H9 (cell line): ENCODE results near the gene SHC1. TPM values are rescaled to one million over a fixed set of nuclear protein-coding genes. Genes with fewer than 3 reads are reported as not detected.

Source experiments
- DNase-seq: peaks from one replicate; pipeline ENCODE4 v3.0.0-alpha.2; 2017
- H2AFZ ChIP-seq: one replicate; pipeline ENCODE4 v1.6.1; 2013; ENCODE audit warnings: mild to moderate bottlenecking, low read length, control low read depth, moderate library complexity
- H2AK5ac ChIP-seq: 2 replicates; pipeline ENCODE4 v1.6.1; 2013; ENCODE audit warnings: low read length, control low read depth, mixed read lengths; ENCODE audit not compliant: insufficient read length
- H2BK120ac ChIP-seq: one replicate; pipeline ENCODE4 v1.6.1; 2013; ENCODE audit warnings: low read depth, mild to moderate bottlenecking, low read length, control low read depth, inconsistent platforms; ENCODE audit not compliant: poor library complexity, severe bottlenecking
- H2BK12ac ChIP-seq: 2 replicates; pipeline ENCODE4 v1.6.1; 2013; ENCODE audit warnings: low read length, control low read depth, mixed read lengths, low read depth; ENCODE audit not compliant: insufficient read length
- H2BK15ac ChIP-seq: 2 replicates; pipeline ENCODE4 v1.6.1; 2013; ENCODE audit warnings: low read depth, low read length, control low read depth
- H2BK20ac ChIP-seq: one replicate; pipeline ENCODE4 v1.6.1; 2013; ENCODE audit warnings: low read depth, mild to moderate bottlenecking, low read length, control low read depth, inconsistent platforms; ENCODE audit not compliant: poor library complexity, severe bottlenecking
- H2BK5ac ChIP-seq: 2 replicates; pipeline ENCODE4 v1.6.1; 2013; ENCODE audit warnings: low read length, control low read depth, mixed read lengths; ENCODE audit not compliant: insufficient read length
- H3K14ac ChIP-seq: 2 replicates; pipeline ENCODE4 v1.6.1; 2013; ENCODE audit warnings: low read length, control low read depth; ENCODE audit not compliant: insufficient read depth
- H3K18ac ChIP-seq: 2 replicates; pipeline ENCODE4 v1.6.1; 2013; ENCODE audit warnings: low read depth, mild to moderate bottlenecking, mixed read lengths, low read length, control low read depth; ENCODE audit not compliant: insufficient read length
- H3K23ac ChIP-seq: 2 replicates; pipeline ENCODE4 v1.6.1; 2013; ENCODE audit warnings: low read length, control low read depth, mixed read lengths, low read depth; ENCODE audit not compliant: insufficient read length
- H3K23me2 ChIP-seq: 2 replicates; pipeline ENCODE4 v1.6.1; 2013; ENCODE audit warnings: low read depth, mild to moderate bottlenecking, mixed read lengths, low read length, control low read depth; ENCODE audit not compliant: insufficient read length, poor library complexity, severe bottlenecking
- H3K27ac ChIP-seq: 2 replicates; pipeline ENCODE4 v1.5.1; 2013; ENCODE audit warnings: low read length, control low read depth, mixed read lengths, low read depth; ENCODE audit not compliant: insufficient read length
- H3K27me3 ChIP-seq: 2 replicates; pipeline ENCODE4 v1.6.1; 2013; ENCODE audit warnings: low read length, control low read depth, inconsistent platforms; ENCODE audit not compliant: insufficient read depth
- H3K4ac ChIP-seq: 2 replicates; pipeline ENCODE4 v1.6.1; 2013; ENCODE audit warnings: low read depth, mild to moderate bottlenecking, control low read depth, inconsistent platforms, low read length, moderate library complexity
- H3K4me1 ChIP-seq: 2 replicates; pipeline ENCODE4 v1.6.1; 2013; ENCODE audit warnings: low read length, control low read depth, inconsistent platforms; ENCODE audit not compliant: insufficient read depth
- H3K4me2 ChIP-seq: 2 replicates; pipeline ENCODE4 v1.6.1; 2013; ENCODE audit warnings: low read length, control low read depth, mixed read lengths; ENCODE audit not compliant: insufficient read length, insufficient read depth
- H3K56ac ChIP-seq: 2 replicates; pipeline ENCODE4 v1.6.1; 2013; ENCODE audit warnings: low read depth, mild to moderate bottlenecking, mixed read lengths, low read length, control low read depth; ENCODE audit not compliant: insufficient read length
- H3K79me1 ChIP-seq: 2 replicates; pipeline ENCODE4 v1.6.1; 2013; ENCODE audit warnings: low read depth, mild to moderate bottlenecking, moderate library complexity, low read length, control low read depth, inconsistent platforms; ENCODE audit not compliant: insufficient read depth, poor library complexity, severe bottlenecking
- H3K79me2 ChIP-seq: 2 replicates; pipeline ENCODE4 v1.6.1; 2013; ENCODE audit warnings: low read length, control low read depth, inconsistent platforms; ENCODE audit not compliant: insufficient read depth
- H3K9ac ChIP-seq: 2 replicates; pipeline ENCODE4 v1.6.1; 2013; ENCODE audit warnings: low read length, control low read depth, mixed read lengths; ENCODE audit not compliant: insufficient read length; ENCODE audit errors: extremely low read depth
- H3K9me3 ChIP-seq: one replicate; pipeline ENCODE4 v1.6.1; 2013; ENCODE audit warnings: low read depth, low read length, inconsistent platforms; ENCODE audit not compliant: control insufficient read depth
- H3T11ph ChIP-seq: one replicate; pipeline ENCODE4 v1.6.1; 2013; ENCODE audit warnings: mild to moderate bottlenecking, low read length, control low read depth, inconsistent platforms
- H4K20me1 ChIP-seq: one replicate; pipeline ENCODE4 v1.6.1; 2013; ENCODE audit not compliant: control insufficient read depth, insufficient read length, insufficient read depth
- H4K5ac ChIP-seq: 2 replicates; pipeline ENCODE4 v1.6.1; 2013; ENCODE audit warnings: low read depth, mild to moderate bottlenecking, mixed read lengths, low read length, control low read depth; ENCODE audit not compliant: insufficient read length
- H4K8ac ChIP-seq: replicated peaks from 2 replicates; pipeline ENCODE4 v1.6.1; 2013; ENCODE audit warnings: low read length, control low read depth, mixed read lengths, low read depth; ENCODE audit not compliant: insufficient read length
- H4K91ac ChIP-seq: 2 replicates; pipeline ENCODE4 v1.6.1; 2013; ENCODE audit warnings: low read depth, mild to moderate bottlenecking, moderate library complexity, mixed read lengths, low read length, control low read depth; ENCODE audit not compliant: insufficient read length
- H3K27ac Mint-ChIP-seq, 3 experiments: 2 replicates in 2 of 3; 3 replicates in 1 of 3; pipeline ENCODE4 v1.8.0; 2020 to 2021; ENCODE audit warnings: mixed read lengths in 3 of 3, mild to moderate bottlenecking in 1 of 3, moderate library complexity in 1 of 3
- H3K27me3 Mint-ChIP-seq: 2 replicates; pipeline ENCODE4 v1.8.0; 2021; ENCODE audit warnings: low read depth, mild to moderate bottlenecking, moderate library complexity, mixed read lengths
- H3K36me3 Mint-ChIP-seq, 3 experiments: 2 replicates in 2 of 3; 3 replicates in 1 of 3; pipeline ENCODE4 v1.8.0; 2020 to 2021; ENCODE audit warnings: low read depth in 3 of 3, mixed read lengths in 3 of 3; ENCODE audit not compliant: insufficient read depth in 1 of 3
- H3K4me1 Mint-ChIP-seq, 2 experiments: 2 replicates each; pipeline ENCODE4 v1.8.0; 2020; ENCODE audit warnings: mixed read lengths in 2 of 2
- H3K4me3 Mint-ChIP-seq, 2 experiments: 2 replicates in 1 of 2; 3 replicates in 1 of 2; pipeline ENCODE4 v1.8.0; 2020 to 2021; ENCODE audit warnings: mild to moderate bottlenecking in 2 of 2, mixed read lengths in 2 of 2, moderate library complexity in 1 of 2
- H3K9me3 Mint-ChIP-seq, 2 experiments: 2 replicates in 1 of 2; 3 replicates in 1 of 2; pipeline ENCODE4 v1.8.0; 2020; ENCODE audit warnings: mild to moderate bottlenecking in 2 of 2, mixed read lengths in 2 of 2, moderate library complexity in 1 of 2
- CTCF ChIP-seq: fragments of 200-600 bp; sonication (generic); conservative IDR thresholded peaks from 3 replicates; pipeline ENCODE4 v1.8.0; 2021; ENCODE audit warnings: antibody characterized with exemption, mild to moderate bottlenecking
- WGBS: extraction: QIAGEN DNeasy Blood & Tissue Kit; methylation state at CpG from one replicate; pipeline ENCODE4 v1.1.7; 2013; ENCODE audit warnings: missing lambda C conversion rate, low lambda C conversion rate, mixed read lengths; ENCODE audit not compliant: insufficient read length; ENCODE audit errors: extremely low coverage; 5-methylcytosine and 5-hydroxymethylcytosine counted together
- total RNA-seq: library from RNA; stranded (reverse); gene quantifications from 2 replicates; pipeline ENCODE4 v1.2.1, GENCODE V29; 2021

Gene SHC1
- total RNA-seq, 1 experiment from 2014 or later = 168 TPM

DNA sequence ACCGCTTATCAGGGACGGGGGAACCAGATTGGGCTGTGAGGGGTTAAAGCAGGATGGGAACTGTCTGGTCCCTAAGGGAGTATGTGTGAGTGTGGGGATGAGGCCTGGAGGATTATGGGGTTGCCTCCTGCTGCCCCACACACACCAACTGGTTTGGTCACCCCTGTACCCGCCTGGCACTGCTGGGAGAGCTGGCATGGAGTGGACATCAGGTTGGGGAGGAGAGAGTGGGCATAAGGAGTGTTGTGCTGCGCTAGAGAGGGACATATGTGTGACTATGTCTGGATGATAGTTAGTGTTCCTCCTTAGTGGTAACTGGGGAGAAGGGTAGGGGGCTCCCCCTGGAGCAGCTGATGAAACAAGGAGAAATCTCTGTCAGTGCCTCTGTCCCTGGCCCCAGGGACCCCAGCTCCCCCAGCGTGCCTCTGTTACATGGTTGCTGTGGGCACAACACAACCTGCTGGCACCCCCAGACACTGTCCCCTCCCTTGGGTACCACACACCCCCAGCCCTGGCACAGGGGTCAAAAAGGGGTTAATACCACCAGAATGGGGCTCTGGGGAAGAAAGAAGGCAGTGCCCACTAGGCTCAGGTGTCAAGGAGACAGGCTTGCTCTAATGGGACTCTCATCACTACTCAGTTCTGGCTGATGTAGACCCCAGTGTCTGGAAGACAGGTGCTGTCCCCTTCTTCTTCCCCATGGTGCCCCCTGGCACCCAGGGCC is 34.0 kb upstream of the SHC1 start:
- H2BK15ac ChIP-seq = no peak overlapping the region
- no peak overlapping the region for H2BK12ac ChIP-seq
- H4K5ac ChIP-seq = no peak overlapping the region
- no peak for TF ChIP-seq CTCF
- no peak overlapping the region for H4K91ac ChIP-seq
- no peak overlapping the region for H3K23ac ChIP-seq
- peak overlapping the region; percentile 93 to 97 for H3K4me3 Mint-ChIP-seq
- H2BK5ac ChIP-seq = no peak overlapping the region
- H3K27me3 ChIP-seq = no peaks in the 10 kb centered on the region
- no peak overlapping the region for H2BK120ac ChIP-seq
- peaks cover 37 to 45% of the 10 kb centered on the region in 2 experiments for H3K4me1 Mint-ChIP-seq
- H3K9me3 ChIP-seq = no peaks in the 10 kb centered on the region
- H3K4ac ChIP-seq = no peak overlapping the region
- H4K8ac ChIP-seq = no peak overlapping the region
- peak overlapping the region; percentile 63 for H3K18ac ChIP-seq
- no peaks in the 10 kb centered on the region for H3K27me3 Mint-ChIP-seq
- H3K4me1 ChIP-seq = peaks cover 5% of the 10 kb centered on the region; the same call in 1 of the 2 replicates
- no CpG with 5 or more reads among the region's 5 CpGs for WGBS
- H3K27ac ChIP-seq = no peak overlapping the region
- DNase-seq = peak; percentile 25
- no peak overlapping the region for H3K9ac ChIP-seq
- H2AK5ac ChIP-seq = no peak overlapping the region
- H3K56ac ChIP-seq = no peak overlapping the region
- H3K79me2 ChIP-seq = no peaks in the 10 kb centered on the region; the same call in 1 of the 2 replicates
- H3K9me3 Mint-ChIP-seq = no peaks in the 10 kb centered on the region; a peak in 1 of 5 replicates
- H4K20me1 ChIP-seq = no peaks in the 10 kb centered on the region
- H2AFZ ChIP-seq = no peak overlapping the region
- no peaks in the 10 kb centered on the region for H3K79me1 ChIP-seq
- no peak overlapping the region for H2BK20ac ChIP-seq
- no peak overlapping the region for H3T11ph ChIP-seq
- H3K4me2 ChIP-seq = peak overlapping the region; percentile 74
- H3K14ac ChIP-seq = peak overlapping the region; percentile 70
- H3K27ac Mint-ChIP-seq = peak overlapping the region; percentile 92 to 94 (median 92)
- peaks cover 22% of the 10 kb centered on the region for H3K23me2 ChIP-seq
- H3K36me3 Mint-ChIP-seq = no peaks in the 10 kb centered on the region; a peak in 2 of 7 replicates
